AG09309 (cell line): ENCODE results near the gene PHF12.
A peak's percentile ranks its signal among the peaks of the same experiment; 100 is the strongest.

Experiments
- DNase-seq: peaks from one replicate; pipeline ENCODE4 v3.0.0-alpha.2; 2010; ENCODE audit warnings: low read depth
- H3K4me3 ChIP-seq: 2 replicates; pipeline ENCODE4 v1.5.1; 2011; ENCODE audit warnings: mild to moderate bottlenecking, low read depth, low read length, moderate library complexity; ENCODE audit not compliant: control insufficient read depth
- TF ChIP-seq, protein P1 (sequence below): IDR thresholded peaks from 2 replicates; pipeline ENCODE4 v1.5.1; 2011; ENCODE audit warnings: mild to moderate bottlenecking, low read depth, low read length, inconsistent platforms; ENCODE audit not compliant: insufficient read depth, control insufficient read depth; ENCODE audit errors: missing control alignments

PHF12 gene

GRCh38 chr17:28857905-28858800 is 93.2 kb downstream of the PHF12 start:
- H3K4me3 ChIP-seq = no peak overlapping the region
- TF ChIP-seq, protein P1, sequence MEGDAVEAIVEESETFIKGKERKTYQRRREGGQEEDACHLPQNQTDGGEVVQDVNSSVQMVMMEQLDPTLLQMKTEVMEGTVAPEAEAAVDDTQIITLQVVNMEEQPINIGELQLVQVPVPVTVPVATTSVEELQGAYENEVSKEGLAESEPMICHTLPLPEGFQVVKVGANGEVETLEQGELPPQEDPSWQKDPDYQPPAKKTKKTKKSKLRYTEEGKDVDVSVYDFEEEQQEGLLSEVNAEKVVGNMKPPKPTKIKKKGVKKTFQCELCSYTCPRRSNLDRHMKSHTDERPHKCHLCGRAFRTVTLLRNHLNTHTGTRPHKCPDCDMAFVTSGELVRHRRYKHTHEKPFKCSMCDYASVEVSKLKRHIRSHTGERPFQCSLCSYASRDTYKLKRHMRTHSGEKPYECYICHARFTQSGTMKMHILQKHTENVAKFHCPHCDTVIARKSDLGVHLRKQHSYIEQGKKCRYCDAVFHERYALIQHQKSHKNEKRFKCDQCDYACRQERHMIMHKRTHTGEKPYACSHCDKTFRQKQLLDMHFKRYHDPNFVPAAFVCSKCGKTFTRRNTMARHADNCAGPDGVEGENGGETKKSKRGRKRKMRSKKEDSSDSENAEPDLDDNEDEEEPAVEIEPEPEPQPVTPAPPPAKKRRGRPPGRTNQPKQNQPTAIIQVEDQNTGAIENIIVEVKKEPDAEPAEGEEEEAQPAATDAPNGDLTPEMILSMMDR = no peak
- DNase-seq = no peak

GRCh38 chr17:28856028-28856574 is 95.2 kb downstream of the PHF12 start:
- no peak overlapping the region for H3K4me3 ChIP-seq
- TF ChIP-seq, protein P1 = no peak
- no peak for DNase-seq

DNA sequence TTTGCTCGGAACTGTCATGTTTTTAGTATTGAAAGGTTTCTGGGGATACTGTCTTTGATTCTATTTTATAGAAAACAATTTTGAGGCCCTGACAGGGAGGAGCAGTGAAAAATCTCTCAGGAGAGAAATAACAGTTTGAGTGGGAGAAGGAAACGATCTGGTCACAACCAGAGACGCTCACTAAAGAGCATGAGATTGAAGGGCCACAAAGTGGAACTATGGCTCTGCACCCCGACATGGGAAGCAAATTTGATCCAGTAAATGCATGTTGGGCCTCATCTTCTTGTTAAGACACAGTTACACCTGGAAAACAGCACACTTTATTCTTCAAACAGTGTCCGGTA is 96.0 kb downstream of the PHF12 start:
- H3K4me3 ChIP-seq = peak overlapping the region; percentile 64
- no peak for DNase-seq
- TF ChIP-seq, protein P1 = no peak
